Colonic mucosa (tissue), 4 donors: ENCODE measurements around the gene MAN1A1. TPM values are rescaled to one million over a fixed set of nuclear protein-coding genes. Genes with fewer than 3 reads are reported as not detected.

Experiments
- DNase-seq: peaks from one replicate; pipeline ENCODE4 v3.0.0-alpha.2; 2020
- H3K27ac ChIP-seq: fragments of 200-600 bp; one replicate; pipeline ENCODE4 v1.8.0; 2021
- H3K27me3 ChIP-seq: fragments of 200-600 bp; one replicate; pipeline ENCODE4 v1.8.0; 2021
- H3K36me3 ChIP-seq: fragments of 200-600 bp; one replicate; pipeline ENCODE4 v1.8.0; 2021
- H3K4me1 ChIP-seq: fragments of 200-600 bp; one replicate; pipeline ENCODE4 v1.8.0; 2021; ENCODE audit warnings: mild to moderate bottlenecking
- H3K4me3 ChIP-seq: fragments of 200-600 bp; one replicate; pipeline ENCODE4 v1.8.0; 2021
- H3K9ac ChIP-seq, 2 donors: one replicate each; pipeline ENCODE4 v1.7.0; 2013; ENCODE audit warnings: control low read depth in 2 of 2, low read depth in 2 of 2, low read length in 2 of 2
- H3K9me3 ChIP-seq: fragments of 200-600 bp; one replicate; pipeline ENCODE4 v1.8.0; 2021
- intact Hi-C: fragments of 100-400 bp; cut with DNase I; formaldehyde crosslinking; loops from one replicate; pipeline ENCODE4 v1.14.1; 2022
- total RNA-seq, 2 donors: library from RNA; stranded (reverse); fragmentation: NEBNext Ultra II Directional in 1 of 2; extraction: Animal tissue kit (Norgen Biotek cat#: 25700) in 1 of 2; gene quantifications; one replicate each; pipeline ENCODE4 v1.2.1, GENCODE V29; 2021
- TF ChIP-seq, protein P1 (sequence below): fragments of 200-600 bp; IDR thresholded peaks from one replicate; pipeline ENCODE4 v1.8.0; 2022; ENCODE audit warnings: antibody characterized with exemption, mild to moderate bottlenecking
- donor health status: healthy.
- donor health status: DM: no; HTN: no; CAD: no.
- donor health status: DM: no; HTN: no; CAD: no.

The MAN1A1 gene
- total RNA-seq, 2 donors from 2014 or later = 43.5 to 77.1 TPM

DNA sequence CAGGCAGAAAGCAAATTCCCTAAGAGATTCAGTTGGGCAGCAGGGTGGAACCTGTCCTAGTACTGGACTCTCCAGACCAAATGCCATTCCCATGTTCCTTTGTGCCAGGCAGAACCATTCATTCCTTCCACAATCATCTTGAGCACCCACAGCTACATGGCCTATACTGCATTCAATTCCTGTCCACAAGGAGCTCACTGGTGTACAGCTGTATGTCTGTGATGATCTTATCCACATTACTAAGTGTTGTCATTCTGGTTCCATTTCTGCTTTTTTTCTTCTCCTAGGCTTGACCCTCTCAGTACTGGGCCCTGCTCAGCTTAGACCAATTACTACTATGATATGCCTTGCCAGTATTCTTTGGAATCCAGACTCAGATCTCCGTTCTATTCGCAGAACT, 27.5 kb downstream of the MAN1A1 start:
- Histone ChIP-seq H3K27me3 (no peaks in the 10 kb centered on the region), H3K9ac (no peak overlapping the region), H3K9me3 (no peaks in the 10 kb centered on the region), H3K4me3 (no peak overlapping the region), H3K36me3 (no peaks in the 10 kb centered on the region), H3K27ac (no peak overlapping the region), H3K4me1 (no peaks in the 10 kb centered on the region)
- no peak for DNase-seq
- intact Hi-C loops = no loop called here
- TF ChIP-seq, protein P1, sequence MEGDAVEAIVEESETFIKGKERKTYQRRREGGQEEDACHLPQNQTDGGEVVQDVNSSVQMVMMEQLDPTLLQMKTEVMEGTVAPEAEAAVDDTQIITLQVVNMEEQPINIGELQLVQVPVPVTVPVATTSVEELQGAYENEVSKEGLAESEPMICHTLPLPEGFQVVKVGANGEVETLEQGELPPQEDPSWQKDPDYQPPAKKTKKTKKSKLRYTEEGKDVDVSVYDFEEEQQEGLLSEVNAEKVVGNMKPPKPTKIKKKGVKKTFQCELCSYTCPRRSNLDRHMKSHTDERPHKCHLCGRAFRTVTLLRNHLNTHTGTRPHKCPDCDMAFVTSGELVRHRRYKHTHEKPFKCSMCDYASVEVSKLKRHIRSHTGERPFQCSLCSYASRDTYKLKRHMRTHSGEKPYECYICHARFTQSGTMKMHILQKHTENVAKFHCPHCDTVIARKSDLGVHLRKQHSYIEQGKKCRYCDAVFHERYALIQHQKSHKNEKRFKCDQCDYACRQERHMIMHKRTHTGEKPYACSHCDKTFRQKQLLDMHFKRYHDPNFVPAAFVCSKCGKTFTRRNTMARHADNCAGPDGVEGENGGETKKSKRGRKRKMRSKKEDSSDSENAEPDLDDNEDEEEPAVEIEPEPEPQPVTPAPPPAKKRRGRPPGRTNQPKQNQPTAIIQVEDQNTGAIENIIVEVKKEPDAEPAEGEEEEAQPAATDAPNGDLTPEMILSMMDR = no peak

DNA sequence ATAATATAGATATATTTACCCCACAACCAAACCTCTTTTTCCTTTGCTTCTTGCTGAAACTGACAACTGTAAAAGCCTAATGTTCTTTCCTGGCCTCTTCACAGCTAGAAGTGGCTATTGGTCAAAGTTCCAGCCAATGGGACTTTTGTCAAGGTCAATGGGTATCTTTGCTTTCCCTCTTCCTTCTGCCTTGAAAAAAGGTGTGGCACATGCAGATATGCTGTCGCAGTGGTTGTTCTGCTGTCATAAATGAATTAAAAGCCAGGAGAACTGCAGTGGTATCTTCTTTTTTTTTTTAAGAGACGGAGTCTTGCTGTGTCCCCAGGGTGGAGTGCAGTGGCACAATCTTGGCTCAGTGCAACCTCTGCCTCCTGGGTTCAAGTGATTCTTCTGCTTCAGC, 29.9 kb downstream of the MAN1A1 start:
- DNase-seq = no peak
- Histone ChIP-seq H3K9me3 (no peaks in the 10 kb centered on the region), H3K4me3 (no peak overlapping the region), H3K27me3 (no peaks in the 10 kb centered on the region), H3K36me3 (no peaks in the 10 kb centered on the region), H3K9ac (no peak overlapping the region), H3K27ac (no peak overlapping the region), H3K4me1 (no peaks in the 10 kb centered on the region)
- intact Hi-C loops = no loop called here
- TF ChIP-seq, protein P1 = no peak

DNA sequence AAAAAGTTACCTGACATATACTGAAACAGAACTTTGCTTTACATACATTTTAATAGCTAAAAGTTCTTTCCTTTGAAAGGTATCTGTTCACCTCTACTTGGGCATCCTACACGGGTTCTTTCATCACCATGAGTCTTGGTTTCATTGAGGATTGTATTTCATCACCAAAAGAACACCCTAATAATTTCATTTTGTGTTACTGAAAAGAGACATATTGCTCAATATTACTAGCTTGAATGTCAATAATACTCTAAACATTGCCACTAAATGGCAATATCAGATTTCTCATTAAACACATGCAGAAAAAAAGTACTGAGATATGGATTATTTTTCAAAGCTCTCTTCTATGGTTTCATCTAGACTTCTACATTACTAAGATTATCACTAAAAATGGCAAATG, 30.8 kb downstream of the MAN1A1 start:
- DNase-seq = no peak
- Histone ChIP-seq H3K27ac (no peak overlapping the region), H3K9me3 (no peaks in the 10 kb centered on the region), H3K9ac (no peak overlapping the region), H3K36me3 (no peaks in the 10 kb centered on the region), H3K4me3 (no peak overlapping the region), H3K27me3 (no peaks in the 10 kb centered on the region), H3K4me1 (no peaks in the 10 kb centered on the region)
- TF ChIP-seq, protein P1 = no peak
- intact Hi-C loops = no loop called here

DNA sequence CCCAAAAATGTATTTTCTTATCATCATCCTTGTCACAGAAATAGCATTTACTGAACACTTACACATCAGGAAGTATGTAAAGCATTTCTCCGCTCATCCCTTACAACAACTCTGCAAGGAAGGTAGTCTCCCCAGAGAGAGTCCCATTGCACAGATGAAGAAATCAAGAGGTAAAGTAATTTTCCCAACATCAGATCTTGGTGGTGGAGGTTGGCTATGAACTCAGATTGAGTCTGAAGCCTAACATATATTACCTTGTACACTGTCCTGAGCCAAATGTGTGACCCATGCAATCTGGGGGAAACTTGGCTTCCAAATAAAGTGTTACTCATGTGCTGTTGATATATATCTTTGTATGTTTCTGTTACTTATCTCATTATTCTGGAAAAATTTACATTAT, 31.4 kb downstream of the MAN1A1 start:
- no peaks in the 10 kb centered on the region for H3K9me3 ChIP-seq
- H3K9ac ChIP-seq = no peak overlapping the region
- TF ChIP-seq, protein P1 = no peak
- no peak overlapping the region for H3K27ac ChIP-seq
- H3K4me1 ChIP-seq = no peaks in the 10 kb centered on the region
- H3K27me3 ChIP-seq = no peaks in the 10 kb centered on the region
- H3K4me3 ChIP-seq = no peak overlapping the region
- intact Hi-C loops = no loop called here
- no peak for DNase-seq
- no peaks in the 10 kb centered on the region for H3K36me3 ChIP-seq

DNA sequence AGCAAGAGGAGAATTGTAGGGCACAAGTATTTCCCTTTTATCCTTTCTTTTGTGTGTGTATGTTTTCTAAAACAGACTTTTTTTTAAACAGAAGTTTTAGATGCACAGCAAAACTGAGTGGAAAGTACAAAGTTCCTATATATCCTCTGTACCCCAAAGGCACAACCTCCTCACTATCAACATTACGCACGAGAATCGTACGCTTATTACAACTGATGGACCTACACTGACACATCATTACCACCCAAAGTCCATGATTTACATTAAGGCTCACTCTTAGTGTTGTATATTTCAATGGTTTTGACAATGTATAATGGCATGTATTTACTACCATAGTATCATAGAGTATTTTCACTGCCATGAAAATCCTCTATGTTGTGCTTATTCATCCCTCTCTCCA, 32.6 kb downstream of the MAN1A1 start:
- TF ChIP-seq, protein P1 = no peak
- no peaks in the 10 kb centered on the region for H3K27me3 ChIP-seq
- no peaks in the 10 kb centered on the region for H3K4me1 ChIP-seq
- H3K9ac ChIP-seq = no peak overlapping the region
- no peak for DNase-seq
- H3K27ac ChIP-seq = no peak overlapping the region
- H3K4me3 ChIP-seq = no peak overlapping the region
- intact Hi-C loops = no loop called here
- H3K9me3 ChIP-seq = no peaks in the 10 kb centered on the region
- no peaks in the 10 kb centered on the region for H3K36me3 ChIP-seq

DNA sequence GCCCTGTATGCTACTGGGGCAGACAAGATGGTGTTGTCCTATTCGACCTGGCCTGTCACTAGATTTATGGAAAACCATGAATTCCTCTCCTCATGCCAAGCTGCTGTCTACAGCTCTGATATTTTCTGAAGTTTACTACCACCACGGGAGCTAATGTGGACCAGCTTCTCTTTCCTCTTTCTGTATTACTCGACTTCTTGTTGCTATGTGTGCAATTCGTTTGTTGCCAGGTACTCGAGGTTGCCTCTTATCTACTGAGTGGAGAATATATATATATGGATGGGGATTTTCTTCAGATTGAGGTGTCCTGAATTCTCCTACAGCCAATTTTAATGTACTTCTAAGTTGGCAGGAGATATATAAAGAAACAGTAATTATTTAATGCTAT, 34.7 kb downstream of the MAN1A1 start:
- no peaks in the 10 kb centered on the region for H3K36me3 ChIP-seq
- peak overlapping the region; percentile 40 for H3K27ac ChIP-seq
- H3K4me3 ChIP-seq = no peak overlapping the region
- TF ChIP-seq, protein P1 = no peak
- H3K9ac ChIP-seq = no peak overlapping the region
- no peaks in the 10 kb centered on the region for H3K4me1 ChIP-seq
- intact Hi-C loops = no loop called here
- H3K9me3 ChIP-seq = no peaks in the 10 kb centered on the region
- DNase-seq = no peak
- no peaks in the 10 kb centered on the region for H3K27me3 ChIP-seq
